Keratinocyte (primary cell): ENCODE data around the gene FLNA.

Experiments
- EZH2 ChIP-seq: IDR thresholded peaks from one replicate; pipeline ENCODE4 v1.6.1; 2012; ENCODE audit warnings: inconsistent platforms, mild to moderate bottlenecking, low read length, moderate library complexity
- TF ChIP-seq, protein P1 (sequence below), 3 experiments: IDR thresholded peaks in 1 of 3; conservative IDR thresholded peaks in 1 of 3; optimal IDR thresholded peaks in 1 of 3; 2 replicates in 2 of 3; 3 replicates in 1 of 3; pipeline versions ENCODE3 to v1.5.1; 2011; ENCODE audit warnings: low read length in 3 of 3, mild to moderate bottlenecking in 3 of 3, moderate library complexity in 2 of 3, control low read depth in 1 of 3, inconsistent platforms in 1 of 3; ENCODE audit not compliant: insufficient read depth in 2 of 3; ENCODE audit errors: extremely low read depth in 1 of 3

DNA sequence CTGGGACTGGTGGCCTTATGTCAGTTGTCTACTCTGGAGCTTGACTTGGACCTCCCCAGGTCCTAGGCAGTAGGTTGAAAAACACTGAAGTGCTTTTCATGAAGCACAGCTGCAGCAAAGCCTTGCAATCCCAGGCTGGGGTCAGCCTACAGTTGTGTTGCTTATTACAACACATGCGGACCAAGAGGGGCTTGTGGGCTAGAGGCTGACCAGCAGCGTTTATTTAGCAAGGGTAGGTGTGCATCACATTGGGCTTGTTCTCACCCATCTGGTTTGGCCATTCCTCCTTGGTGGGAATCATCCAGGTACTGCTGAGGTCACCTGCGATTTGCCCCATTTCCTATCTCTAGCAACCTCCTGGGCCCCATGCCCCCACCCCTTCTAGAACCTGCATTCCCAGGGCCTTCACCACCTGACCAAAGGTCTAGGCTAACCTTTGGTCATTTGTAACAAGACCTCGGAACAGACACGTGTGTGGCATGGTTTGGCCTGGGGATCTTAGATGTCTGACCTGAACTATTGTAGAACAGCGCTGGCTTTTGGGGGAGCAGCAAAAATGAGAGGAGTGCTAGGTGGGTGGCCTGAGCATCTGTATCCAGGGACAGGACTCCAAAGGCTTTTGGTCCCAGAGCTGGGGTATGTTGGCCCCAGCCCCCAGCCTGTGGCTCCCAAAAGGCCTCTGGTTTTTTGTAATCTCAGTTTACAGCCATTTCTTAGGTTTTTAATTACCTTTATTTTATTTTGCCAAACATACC, 26.8 kb upstream of the FLNA start:
- TF ChIP-seq, protein P1, sequence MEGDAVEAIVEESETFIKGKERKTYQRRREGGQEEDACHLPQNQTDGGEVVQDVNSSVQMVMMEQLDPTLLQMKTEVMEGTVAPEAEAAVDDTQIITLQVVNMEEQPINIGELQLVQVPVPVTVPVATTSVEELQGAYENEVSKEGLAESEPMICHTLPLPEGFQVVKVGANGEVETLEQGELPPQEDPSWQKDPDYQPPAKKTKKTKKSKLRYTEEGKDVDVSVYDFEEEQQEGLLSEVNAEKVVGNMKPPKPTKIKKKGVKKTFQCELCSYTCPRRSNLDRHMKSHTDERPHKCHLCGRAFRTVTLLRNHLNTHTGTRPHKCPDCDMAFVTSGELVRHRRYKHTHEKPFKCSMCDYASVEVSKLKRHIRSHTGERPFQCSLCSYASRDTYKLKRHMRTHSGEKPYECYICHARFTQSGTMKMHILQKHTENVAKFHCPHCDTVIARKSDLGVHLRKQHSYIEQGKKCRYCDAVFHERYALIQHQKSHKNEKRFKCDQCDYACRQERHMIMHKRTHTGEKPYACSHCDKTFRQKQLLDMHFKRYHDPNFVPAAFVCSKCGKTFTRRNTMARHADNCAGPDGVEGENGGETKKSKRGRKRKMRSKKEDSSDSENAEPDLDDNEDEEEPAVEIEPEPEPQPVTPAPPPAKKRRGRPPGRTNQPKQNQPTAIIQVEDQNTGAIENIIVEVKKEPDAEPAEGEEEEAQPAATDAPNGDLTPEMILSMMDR (optimal IDR thresholded peaks at IDR 0.05 in 1 of 3, IDR thresholded peaks at IDR 0.05 in 1 of 3, conservative IDR thresholded peaks at IDR 0.05 in 1 of 3; ENCODE audit: extremely low read depth in 1 of 3, insufficient read depth in 2 of 3, low read length in 3 of 3) = no peak
- TF ChIP-seq EZH2 = no peak
